SK-MEL-5 (cell line): Measurements from ENCODE around the gene FAM181A. TPM values are rescaled to one million over a fixed set of nuclear protein-coding genes. Genes with fewer than 3 reads are reported as not detected.

Source experiments
- DNase-seq: peaks from one replicate; pipeline ENCODE4 v3.0.0-alpha.2; 2016; ENCODE audit warnings: low read depth, low spot score
- in situ Hi-C: cut with HindIII; loops from 2 replicates; pipeline ENCODE4 v1.10.0; 2016; ENCODE audit warnings: low sequenced_read_pairs, high pct_unique_total_duplicates, low pct_unique_long_range_greater_than_20kb
- total RNA-seq: library from RNA; depleted of rRNA; stranded (reverse); fragments of >200 nt; shearing (Covaris generic); gene quantifications from 2 replicates; pipeline ENCODE4 v1.2.3, GENCODE V29; 2014

FAM181A gene
- total RNA-seq, 1 experiment from 2014 or later: not detected

DNA sequence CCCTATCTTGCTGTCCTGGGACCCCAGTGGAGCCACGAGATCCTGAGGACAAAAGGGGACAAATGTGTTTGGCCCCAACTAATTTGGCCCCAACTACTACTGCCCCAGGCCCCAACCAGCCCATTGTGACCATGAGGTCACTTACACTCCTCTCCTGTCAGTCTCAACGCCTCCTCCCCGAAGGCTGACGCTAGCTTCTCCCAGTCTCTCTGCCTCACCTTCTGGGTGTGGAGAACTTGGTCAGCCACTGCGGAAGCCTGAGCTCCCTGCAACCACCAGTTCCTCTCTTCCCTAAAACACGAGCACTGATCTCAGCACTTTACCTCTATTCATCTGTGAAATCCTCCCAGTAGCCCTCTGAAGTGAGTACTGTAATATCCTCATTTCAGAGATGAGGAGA, 13.3 kb downstream of the FAM181A start:
- in situ Hi-C loops: no loop called here
- no peak for DNase-seq

GRCh38 chr14:93941293-93941910, 14.3 kb downstream of the FAM181A start:
- DNase-seq: no peak
- in situ Hi-C loops: no loop called here

DNA sequence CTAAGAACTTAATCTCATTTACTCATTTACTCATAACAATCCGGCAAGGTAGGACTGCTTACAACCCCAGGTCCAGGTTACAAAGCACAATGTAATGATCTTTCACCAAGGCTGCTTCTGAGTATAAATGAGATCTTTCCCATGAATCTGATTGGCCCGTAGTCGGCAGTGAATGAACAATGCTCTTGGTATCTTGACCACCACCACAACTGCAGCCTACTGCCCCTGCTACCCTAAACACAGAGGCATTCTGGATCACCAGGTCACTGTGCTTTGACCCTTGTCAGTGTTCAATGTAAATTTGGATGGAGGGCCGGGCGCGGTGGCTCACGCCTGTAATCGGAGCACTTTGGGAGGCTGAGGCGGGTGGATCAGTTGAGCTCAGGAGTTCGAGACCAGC, 15.9 kb downstream of the FAM181A start:
- in situ Hi-C loops: no loop called here
- DNase-seq: no peak

DNA sequence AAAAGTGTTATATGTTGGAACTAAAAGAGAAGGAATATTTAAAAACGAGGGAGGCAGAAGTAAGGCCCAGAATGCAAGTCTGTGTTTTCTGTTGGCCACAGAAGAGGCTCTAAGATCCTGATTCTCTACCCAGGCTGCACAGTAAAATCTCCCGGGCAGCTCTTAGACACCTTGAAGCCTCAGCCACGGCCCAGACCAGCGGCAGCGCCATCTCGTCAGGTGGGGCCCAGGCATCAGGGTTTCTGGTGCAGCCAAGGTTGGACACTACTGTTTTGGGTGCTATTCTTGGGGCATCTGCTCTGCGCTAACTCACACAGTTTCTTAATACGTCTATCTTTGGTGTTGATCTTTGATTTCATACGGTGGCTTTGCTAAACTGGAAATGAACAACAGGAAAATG, 16.8 kb downstream of the FAM181A start:
- no peak for DNase-seq
- in situ Hi-C loops: no loop called here

GRCh38 chr14:93944348-93945069, 17.4 kb downstream of the FAM181A start:
- in situ Hi-C loops: no loop called here

DNA sequence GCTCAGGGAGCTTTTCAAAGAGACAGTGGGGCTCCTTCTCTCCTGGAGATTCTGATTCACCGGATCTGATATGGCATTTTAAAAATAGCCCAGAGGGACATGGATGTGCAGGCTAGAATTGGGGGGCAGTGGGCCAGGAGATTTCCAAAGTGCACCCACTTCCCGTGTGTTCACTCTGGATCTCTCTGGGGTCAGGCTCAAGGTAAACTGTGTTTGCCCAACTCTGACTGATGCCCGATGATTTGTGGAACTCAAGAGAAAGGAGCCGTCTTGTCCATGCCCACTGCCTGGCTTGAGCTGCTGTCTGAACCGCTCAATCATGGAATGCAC, 17.9 kb downstream of the FAM181A start:
- in situ Hi-C loops: no loop called here
- DNase-seq: no peak

More at GRCh38 chr14:93944348-93945069, 17.4 kb downstream of the FAM181A start:
- DNase-seq: no peak

DNA sequence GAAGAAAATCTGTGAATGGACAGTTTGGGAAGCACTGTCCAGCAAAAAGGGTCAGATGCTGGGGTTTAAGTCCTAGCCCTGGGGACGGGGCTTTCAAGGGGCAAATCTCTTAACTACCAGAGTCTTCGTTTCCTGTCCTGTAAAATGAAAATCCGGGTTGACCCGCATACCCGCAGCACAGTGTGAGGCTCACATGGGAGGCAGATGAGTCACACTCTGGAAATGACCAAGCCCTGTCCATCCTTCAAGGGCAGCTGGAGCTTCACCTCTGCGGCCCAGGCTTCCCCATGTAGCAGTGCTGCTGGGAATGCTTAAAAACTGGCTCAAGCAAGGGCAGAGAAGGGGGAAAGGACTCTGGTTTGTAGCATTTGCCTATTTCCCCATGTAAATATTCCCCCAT, 19.0 kb downstream of the FAM181A start:
- peak; percentile 25 for DNase-seq
- in situ Hi-C loops: no loop called here

DNA sequence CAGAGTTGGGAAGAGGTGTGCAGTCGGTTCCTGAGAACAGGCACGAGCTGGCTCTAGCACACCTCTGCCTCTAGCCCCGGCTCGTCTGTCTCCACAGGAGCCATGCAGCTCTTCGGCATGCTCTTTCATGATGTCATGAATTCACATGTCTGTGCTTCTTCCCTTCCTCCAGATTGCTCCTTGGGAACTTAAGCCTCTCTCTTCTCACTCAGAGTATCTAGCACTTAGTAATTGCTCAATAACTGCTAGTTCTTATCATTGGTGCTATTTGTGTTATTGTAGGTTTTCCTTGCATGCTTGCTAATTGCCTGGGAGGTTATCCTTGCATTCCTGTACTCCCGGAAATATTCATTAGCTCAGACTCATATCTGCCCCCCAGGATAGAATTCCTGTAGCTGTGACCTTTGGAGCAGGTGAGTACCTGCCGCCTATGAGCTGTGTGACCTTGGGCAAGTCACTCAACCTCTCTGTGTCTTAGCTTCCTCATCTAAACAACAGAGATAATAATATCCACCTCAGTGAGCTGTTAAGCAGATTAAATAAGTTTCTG, 19.5 kb downstream of the FAM181A start:
- in situ Hi-C loops: no loop called here

DNA sequence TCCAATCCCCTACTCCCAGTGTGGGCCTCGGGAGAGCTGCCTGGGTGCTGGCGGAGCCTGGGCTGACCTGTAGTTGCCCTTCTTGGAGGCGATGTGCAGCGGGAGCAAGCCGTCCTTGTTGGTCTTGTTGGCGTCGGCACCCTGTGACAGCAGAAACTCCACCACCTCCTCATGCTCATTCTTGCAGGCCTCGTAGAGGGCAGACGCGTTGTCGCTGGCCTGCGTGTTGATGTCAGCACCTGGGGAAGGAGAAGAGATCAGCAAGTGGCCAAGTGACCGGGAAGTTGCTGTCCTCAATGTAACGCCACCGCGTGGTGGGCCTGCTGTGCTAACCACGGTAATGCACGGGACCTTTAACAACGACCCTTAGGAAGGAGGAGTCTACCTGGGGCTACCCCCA, 20.1 kb downstream of the FAM181A start:
- DNase-seq: no peak
- in situ Hi-C loops: no loop called here

More for the DNA sequence above, 19.5 kb downstream of the FAM181A start:
- DNase-seq: no peak

- in situ Hi-C loops: no loop called here
- DNase-seq: no peak
These were observed 22.4 kb downstream of the FAM181A start for GRCh38 chr14:93949511-93950075.

DNA sequence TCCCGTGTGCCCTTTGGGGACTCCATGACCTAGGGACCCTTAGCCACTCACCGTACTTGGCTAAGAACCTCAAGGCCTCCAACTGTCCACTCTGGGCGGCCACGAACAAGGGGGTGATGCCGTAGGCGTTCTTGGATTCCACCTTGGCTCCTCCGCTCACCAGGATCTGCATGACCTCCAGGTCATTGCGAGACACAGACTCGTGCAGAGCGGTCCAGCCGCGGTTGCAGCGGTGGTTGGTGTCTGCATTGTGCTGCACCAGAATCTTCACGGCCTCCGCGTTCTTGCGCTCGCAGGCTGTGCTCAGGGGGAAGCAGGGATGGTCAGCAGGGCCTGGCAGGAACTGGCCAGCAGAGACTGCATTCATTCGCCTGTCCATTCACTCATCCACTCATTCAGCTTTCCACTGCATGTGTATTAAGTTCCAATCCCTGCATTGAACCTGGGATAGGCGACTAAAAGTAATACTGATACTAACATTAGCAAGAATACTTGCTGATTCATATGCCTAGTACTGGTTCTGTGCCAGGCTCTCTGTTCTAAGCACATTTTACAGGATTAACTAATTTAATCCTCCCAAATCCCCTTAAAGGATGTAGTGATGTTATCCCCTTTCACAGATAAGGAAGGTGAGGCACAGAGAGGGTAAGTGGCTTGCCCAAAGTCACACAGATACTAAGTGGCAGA, 23.9 kb downstream of the FAM181A start:
- no peak for DNase-seq

DNA sequence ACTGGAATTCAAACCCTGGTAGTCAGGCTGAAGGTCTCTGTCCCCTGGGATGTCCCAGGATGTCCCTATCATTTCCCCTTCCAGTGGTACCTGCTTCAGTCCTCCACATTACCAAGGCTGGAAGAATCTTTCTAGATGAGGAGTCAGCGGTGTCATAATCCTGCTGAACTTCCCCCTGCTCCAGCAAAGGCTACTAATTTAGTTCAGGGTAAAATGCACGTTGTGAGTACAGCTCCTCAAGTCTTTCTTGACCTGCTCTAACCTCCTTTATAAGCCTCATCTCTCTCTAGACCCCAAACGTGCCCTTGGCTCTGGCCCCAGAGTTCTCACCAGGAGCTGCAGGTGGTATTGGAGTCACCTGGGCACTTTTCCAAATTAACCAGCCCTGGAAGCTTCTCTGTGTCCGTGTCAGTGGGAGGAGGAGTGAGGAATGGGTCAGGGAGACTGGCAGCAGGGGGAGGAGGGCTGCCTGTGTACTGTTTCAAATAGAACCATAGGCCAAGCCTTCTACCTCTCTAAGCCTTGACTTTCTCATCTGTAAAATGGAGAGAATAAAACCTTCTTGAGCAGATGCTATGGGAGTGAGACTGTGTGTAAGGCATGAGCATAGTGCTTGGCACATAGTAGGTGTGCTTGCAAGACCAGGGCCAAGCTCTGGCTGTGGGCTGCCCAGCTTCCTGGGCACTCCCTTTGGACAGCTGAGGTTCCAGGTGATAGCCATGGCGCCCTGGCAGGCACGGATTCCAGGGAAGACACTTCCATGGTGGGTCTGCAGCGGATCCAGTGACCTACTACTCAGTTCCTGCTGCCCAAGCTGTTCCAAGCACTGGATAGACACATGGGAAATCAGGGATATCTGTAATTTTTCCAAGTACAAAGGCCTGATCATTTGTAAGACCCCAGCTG, 24.7 kb downstream of the FAM181A start:
- DNase-seq: no peak
- in situ Hi-C loops: no loop called here

More for the DNA sequence above, 23.9 kb downstream of the FAM181A start:
- in situ Hi-C loops: no loop called here

DNA sequence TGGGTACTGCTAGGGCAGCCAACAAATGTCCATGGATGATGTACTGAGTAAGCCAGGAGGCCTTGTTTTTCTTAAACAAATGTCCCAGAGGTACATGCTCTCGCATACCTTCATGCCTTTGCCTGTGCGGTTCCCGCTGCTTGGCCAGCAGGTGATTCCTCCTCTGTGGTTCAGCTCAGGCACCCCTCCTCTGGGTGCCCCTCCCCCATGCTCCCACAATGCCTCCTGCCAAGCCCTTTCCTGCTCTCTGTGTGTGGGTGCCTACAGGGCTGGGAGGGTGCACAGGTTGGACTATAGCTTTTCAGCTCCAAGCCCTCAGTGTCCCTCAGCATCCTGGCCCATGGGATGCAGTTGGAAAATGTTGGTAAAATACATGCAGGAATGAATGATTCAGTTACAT, 25.7 kb downstream of the FAM181A start:
- in situ Hi-C loops: no loop called here
- DNase-seq: no peak

DNA sequence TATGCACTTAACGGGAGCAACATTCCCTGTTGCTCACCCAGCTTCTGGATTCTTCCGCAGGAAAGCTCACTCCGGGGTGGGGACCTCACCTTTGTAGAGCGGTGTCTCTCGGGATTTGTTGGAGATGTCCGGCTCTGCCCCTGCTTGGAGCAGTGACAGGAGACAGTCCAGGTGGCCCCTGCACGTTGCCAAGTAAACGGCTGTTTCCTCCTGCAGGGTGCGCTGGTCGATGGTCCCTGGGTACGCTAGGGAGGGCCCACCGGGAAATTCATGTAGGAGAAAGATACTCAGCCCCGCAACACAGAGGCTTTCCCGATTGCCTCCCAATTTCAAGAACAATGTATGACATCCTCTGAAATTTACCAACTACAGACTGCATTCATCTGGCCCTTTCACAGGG, 26.1 kb downstream of the FAM181A start:
- DNase-seq: no peak
- in situ Hi-C loops: no loop called here

GRCh38 chr14:93953739-93954515, 26.8 kb downstream of the FAM181A start:
- in situ Hi-C loops: no loop called here
- DNase-seq: no peak

- in situ Hi-C loops: no loop called here
- no peak for DNase-seq
These were observed 27.3 kb downstream of the FAM181A start for GRCh38 chr14:93954516-93954830.
